GM18499 (cell line): Measurements from ENCODE around the gene MRPL33.

ENCODE experiments used
- ATAC-seq: cut with Tn5 transposase; IDR thresholded peaks from one replicate; pipeline ENCODE4 v1.9.1; 2021; ENCODE audit warnings: moderate number of reproducible peaks; ENCODE audit not compliant: insufficient read depth, unreplicated experiment

Gene MRPL33

GRCh38 chr2:27771548-27772335 lies at the start of gene MRPL33:
Gene MRPL33 (plus strand): TSS chr2:27771719. CDS start chr2:27771778, 59 bp downstream.
- peak; percentile 80 for ATAC-seq

- no peak for ATAC-seq
Measured at GRCh38 chr2:27721884-27722485, 49.5 kb upstream of the MRPL33 start.

- ATAC-seq: no peak
Measured at GRCh38 chr2:27723372-27724144, 48.0 kb upstream of the MRPL33 start.

DNA sequence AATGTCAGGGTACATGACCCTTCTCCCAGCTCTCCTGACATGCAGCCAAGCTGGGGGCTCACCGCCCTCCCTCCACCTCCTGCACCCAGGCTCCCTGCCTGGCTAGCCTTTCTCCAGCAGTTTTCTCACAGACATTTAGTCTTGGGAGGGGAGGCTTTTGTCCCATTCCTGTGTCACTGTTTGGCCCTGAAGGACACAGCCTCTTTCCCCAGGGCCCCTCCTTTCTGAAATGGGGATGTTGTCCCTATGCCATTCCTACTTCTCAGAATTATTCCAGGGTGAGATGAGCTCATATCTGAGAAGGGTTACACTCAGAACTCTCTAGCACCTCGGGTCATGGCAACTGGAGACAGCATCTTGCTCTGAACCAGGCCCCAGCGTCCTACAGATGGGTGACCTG lies 47.3 kb upstream of the MRPL33 start:
- ATAC-seq: no peak

- ATAC-seq: no peak
Measured at GRCh38 chr2:27724905-27725701, 46.4 kb upstream of the MRPL33 start.

- no peak for ATAC-seq
Measured at GRCh38 chr2:27727257-27727656, 44.3 kb upstream of the MRPL33 start.

GRCh38 chr2:27728081-27728858 lies 43.2 kb upstream of the MRPL33 start:
- ATAC-seq: no peak

DNA sequence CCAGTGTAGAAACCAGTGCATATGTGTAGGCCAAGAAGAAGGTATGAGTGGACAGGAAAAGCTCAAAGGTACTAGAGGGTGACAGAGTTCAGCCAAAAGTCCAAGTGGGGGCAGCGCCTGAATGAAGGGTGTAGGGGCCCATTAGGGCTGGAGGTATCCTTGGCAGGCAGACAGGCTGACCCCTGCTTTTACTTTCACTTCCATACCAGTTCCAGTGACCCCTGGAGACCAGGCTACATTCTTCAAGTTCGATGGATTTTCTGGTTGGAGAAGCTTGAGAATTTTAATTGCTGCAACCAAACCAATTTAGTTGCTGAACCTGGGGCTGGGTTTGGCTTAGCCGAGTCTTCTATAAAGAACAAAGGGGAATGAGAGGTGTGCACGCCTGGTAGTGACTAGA lies 42.3 kb upstream of the MRPL33 start:
- ATAC-seq: no peak

- no peak for ATAC-seq
Measured at GRCh38 chr2:27729614-27730013, 41.9 kb upstream of the MRPL33 start.

- ATAC-seq: no peak
Measured at GRCh38 chr2:27730261-27730662, 41.3 kb upstream of the MRPL33 start.

GRCh38 chr2:27730980-27731691 lies 40.4 kb upstream of the MRPL33 start:
- no peak for ATAC-seq

GRCh38 chr2:27734305-27734704 lies 37.2 kb upstream of the MRPL33 start:
- no peak for ATAC-seq

GRCh38 chr2:27735263-27735904 lies 36.1 kb upstream of the MRPL33 start:
- ATAC-seq: no peak

GRCh38 chr2:27736031-27736889 lies 35.3 kb upstream of the MRPL33 start:
- no peak for ATAC-seq

GRCh38 chr2:27736890-27737204 lies 34.7 kb upstream of the MRPL33 start:
- ATAC-seq: no peak

- no peak for ATAC-seq
Measured at GRCh38 chr2:27737676-27738348, 33.7 kb upstream of the MRPL33 start.

GRCh38 chr2:27738349-27739057 lies 33.0 kb upstream of the MRPL33 start:
- ATAC-seq: no peak
